CD4-positive, alpha-beta T cell (primary cell): Measurements from ENCODE around the gene GPX1. TPM values are rescaled to one million over a fixed set of nuclear protein-coding genes. Genes with fewer than 3 reads are reported as not detected.
A peak's percentile ranks its signal among the peaks of the same experiment; 100 is the strongest.
"Not testable (repeated sequence)": the region's sequence is repeated elsewhere in the genome, so short reads cannot be mapped to it uniquely, and the experiment has no call there.

Experiments
- ATAC-seq: fragments of 200-7000 bp; cut with Tn5 transposase; one replicate; pipeline ENCODE4 v1.10.0; 2022; ENCODE audit warnings: mild to moderate bottlenecking; ENCODE audit not compliant: poor library complexity
- CTCF ChIA-PET: fragments of 350-600 bp; sonication (Branson Sonifier 250); formaldehyde crosslinking; loops from one replicate; lab custom pipeline; 2021; ENCODE audit warnings: antibody characterized with exemption, inconsistent platforms; lab: Charles Lee
- POLR2A ChIA-PET: fragments of 350-600 bp; sonication (Branson Sonifier 250); formaldehyde crosslinking; loops from one replicate; lab custom pipeline; 2021; ENCODE audit warnings: antibody characterized with exemption, inconsistent platforms; lab: Charles Lee
- DNase-seq, 14 experiments: peaks; one replicate each; pipeline ENCODE4 v3.0.0-alpha.2; 2013 to 2020; ENCODE audit warnings: mixed read lengths in 2 of 14
- H3K27ac ChIP-seq, 2 donors: one replicate each; pipeline versions ENCODE4 v1.5.1 to v1.7.0; 2013; ENCODE audit warnings: low read length in 2 of 2, low read depth in 1 of 2, mild to moderate bottlenecking in 1 of 2
- H3K27me3 ChIP-seq, 2 experiments: 1 replicate in 1 of 2; 2 replicates in 1 of 2; pipeline versions ENCODE4 v1.6.1 to v1.7.0; 2013; ENCODE audit warnings: low read length in 2 of 2, control low read depth in 1 of 2, mild to moderate bottlenecking in 1 of 2, moderate library complexity in 1 of 2; ENCODE audit not compliant: insufficient read depth in 2 of 2, control insufficient read depth in 1 of 2
- H3K36me3 ChIP-seq: one replicate; pipeline ENCODE4 v1.6.1; 2013; ENCODE audit warnings: low read length, control low read depth; ENCODE audit not compliant: insufficient read depth
- H3K4me1 ChIP-seq: one replicate; pipeline ENCODE4 v1.6.1; 2013; ENCODE audit warnings: low read length, control low read depth; ENCODE audit not compliant: insufficient read depth
- H3K4me3 ChIP-seq: one replicate; pipeline ENCODE4 v1.5.1; 2013; ENCODE audit warnings: mild to moderate bottlenecking, low read length, moderate library complexity
- H3K9me3 ChIP-seq, 2 experiments: 1 replicate in 1 of 2; 2 replicates in 1 of 2; pipeline versions ENCODE4 v1.6.1 to v1.7.0; 2013; ENCODE audit warnings: low read length in 2 of 2, mild to moderate bottlenecking in 2 of 2, control low read depth in 1 of 2, moderate library complexity in 1 of 2; ENCODE audit not compliant: control insufficient read depth in 1 of 2, insufficient read depth in 1 of 2
- H3K27ac Mint-ChIP-seq: one replicate; pipeline ENCODE4 v1.8.0; 2020; ENCODE audit warnings: mixed read lengths
- H3K27me3 Mint-ChIP-seq: one replicate; pipeline ENCODE4 v1.8.0; 2021; ENCODE audit warnings: mixed read lengths
- H3K36me3 Mint-ChIP-seq: one replicate; pipeline ENCODE4 v1.8.0; 2021; ENCODE audit warnings: low read depth, mixed read lengths
- H3K4me1 Mint-ChIP-seq: one replicate; pipeline ENCODE4 v1.8.0; 2021; ENCODE audit warnings: low read depth, mixed read lengths
- H3K4me3 Mint-ChIP-seq: one replicate; pipeline ENCODE4 v1.8.0; 2020; ENCODE audit warnings: mild to moderate bottlenecking, mixed read lengths
- H3K9me3 Mint-ChIP-seq: one replicate; pipeline ENCODE4 v1.8.0; 2020; ENCODE audit warnings: mixed read lengths
- CTCF ChIP-seq: fragments of 200-600 bp; IDR thresholded peaks from one replicate; pipeline ENCODE4 v1.8.0; 2022; ENCODE audit warnings: antibody characterized with exemption, mild to moderate bottlenecking
- intact Hi-C, 2 experiments: fragments of 100-400 bp; cut with DNase I in 1 of 2; cut with micrococcal nuclease in 1 of 2; formaldehyde crosslinking; loops; one replicate each; pipeline versions ENCODE4 v1.15.1 to v1.9.0; 2023 to 2025; cut with DNase I, micrococcal nuclease
- total RNA-seq, 174 experiments: library from RNA in 2 of 174; stranded (reverse) in 2 of 174; gene quantifications; one replicate each; pipeline ENCODE4 v1.2.3 and lab custom pipeline; 2021 to 2026

GPX1 gene
- total RNA-seq, 2 experiments from 2014 or later: 20.8 to 22.9 TPM

GRCh38 chr3:49357095-49357442 lies 1.1 kb downstream of the GPX1 start:
- peaks cover 49% of the 10 kb centered on the region for H3K36me3 Mint-ChIP-seq
- intact Hi-C loops: loop anchor here in 1 of 2 experiments (5.0 kb wide), 1 partner anchor 55 kb away; the partner anchor contains the start of genes RHOA and TCTA
- H3K4me1 Mint-ChIP-seq: peaks cover 31% of the 10 kb centered on the region

GRCh38 chr3:49352890-49353421 lies 5.2 kb downstream of the GPX1 start:
- H3K27me3 Mint-ChIP-seq: no peaks in the 10 kb centered on the region
- no peaks in the 10 kb centered on the region for H3K27me3 ChIP-seq
- H3K4me1 Mint-ChIP-seq: peaks cover 24% of the 10 kb centered on the region
- no peaks in the 10 kb centered on the region for H3K9me3 Mint-ChIP-seq
- H3K4me1 ChIP-seq: peaks cover 32% of the 10 kb centered on the region
- ATAC-seq (no peak), DNase-seq (no peak)
- no peak overlapping the region for H3K4me3 ChIP-seq
- intact Hi-C loops: no loop called here
- H3K4me3 Mint-ChIP-seq: no peak overlapping the region
- TF ChIP-seq CTCF: no peak
- H3K27ac ChIP-seq: no peak overlapping the region
- POLR2A ChIA-PET: interaction anchor here (2.5 kb wide), 1 partner anchor 13 kb away, joined by 19 read pairs; the partner anchor contains the start of gene USP4
- CTCF ChIA-PET: interaction anchor here (1.0 kb wide), 1 partner anchor 13 kb away, joined by 3 read pairs; the partner anchor contains the start of gene USP4
- no peaks in the 10 kb centered on the region for H3K9me3 ChIP-seq
- H3K27ac Mint-ChIP-seq: no peak overlapping the region
- H3K36me3 Mint-ChIP-seq: peaks cover 12% of the 10 kb centered on the region
- peaks cover 6% of the 10 kb centered on the region for H3K36me3 ChIP-seq

More at GRCh38 chr3:49357095-49357442, 1.1 kb downstream of the GPX1 start:
- peak in 3 of 14 experiments; percentile 28 to 51 (median 47) for DNase-seq
- H3K9me3 ChIP-seq, H3K9me3 Mint-ChIP-seq, H3K27me3 ChIP-seq, H3K27me3 Mint-ChIP-seq: not testable (repeated sequence)
- CTCF ChIA-PET: interaction anchor here (0.6 to 7.8 kb wide), 3 partner anchors 17 to 92 kb away, joined by 3 to 32 read pairs (median 5); partner anchors contain the start of gene USP4
- H3K27ac Mint-ChIP-seq: peak overlapping the region; percentile 92
- Histone ChIP-seq H3K4me3 (peak overlapping the region; percentile 86), H3K36me3 (peaks cover 34% of the 10 kb centered on the region), H3K27ac (peak overlapping the region; percentile 56 to 78), H3K4me1 (peaks cover 36% of the 10 kb centered on the region)
- POLR2A ChIA-PET: interaction anchor here (0.8 to 3.2 kb wide), 6 partner anchors 12 to 87 kb away, joined by 3 to 68 read pairs (median 4); partner anchors contain the start of genes NICN1 and USP4
- peak; percentile 33 for ATAC-seq
- peak overlapping the region; percentile 94 for H3K4me3 Mint-ChIP-seq

DNA sequence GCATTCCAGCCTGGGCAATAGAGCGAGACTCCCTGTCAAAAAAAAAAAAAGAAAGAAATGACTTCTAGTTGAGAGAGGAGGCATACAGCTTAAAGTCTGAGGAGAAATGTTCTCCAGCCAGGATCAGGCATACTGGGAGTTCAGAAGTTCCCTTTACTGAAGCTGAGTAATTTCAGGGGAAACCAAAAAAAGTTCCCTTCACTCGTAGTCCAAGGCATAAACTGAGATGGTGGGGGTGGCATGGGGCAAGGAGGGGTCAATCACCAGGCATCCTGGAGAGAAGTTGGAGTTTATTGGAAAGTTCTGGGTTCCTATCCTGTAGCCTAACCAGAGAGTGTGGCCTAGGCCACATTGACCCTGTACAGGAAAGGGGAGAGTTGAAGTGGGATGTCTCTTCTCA lies 5.9 kb downstream of the GPX1 start:
- H3K9me3 Mint-ChIP-seq: no peaks in the 10 kb centered on the region
- peak overlapping the region; percentile 69 for H3K27ac Mint-ChIP-seq
- H3K27me3 Mint-ChIP-seq: no peaks in the 10 kb centered on the region
- no peak for ATAC-seq
- Histone ChIP-seq H3K27ac (no peak overlapping the region), H3K9me3 (no peaks in the 10 kb centered on the region), H3K4me1 (peaks cover 28% of the 10 kb centered on the region), H3K4me3 (no peak overlapping the region), H3K36me3 (peaks cover 6% of the 10 kb centered on the region), H3K27me3 (no peaks in the 10 kb centered on the region)
- peaks cover 8% of the 10 kb centered on the region for H3K36me3 Mint-ChIP-seq
- DNase-seq: peak in 2 of 14 experiments; percentile 31 to 47
- H3K4me3 Mint-ChIP-seq: no peak overlapping the region
- ChIA-PET CTCF (interaction anchor here (1.2 kb wide), 1 partner anchor 12 kb away, joined by 4 read pairs; no protein-coding TSS in a partner anchor), POLR2A (interaction anchor here (2.5 kb wide), 1 partner anchor 12 kb away, joined by 19 read pairs; the partner anchor contains the start of gene USP4)
- intact Hi-C loops: no loop called here
- TF ChIP-seq CTCF: no peak
- H3K4me1 Mint-ChIP-seq: peaks cover 19% of the 10 kb centered on the region
